HG03432 (cell line): ENCODE measurements around the gene ZNF236.

Source experiments
- ATAC-seq: cut with Tn5 transposase; IDR thresholded peaks from one replicate; pipeline ENCODE4 v1.9.1; 2021; ENCODE audit warnings: mild to moderate bottlenecking, moderate library complexity; ENCODE audit not compliant: unreplicated experiment

Gene ZNF236

GRCh38 chr18:76859474-76860339 is 37.4 kb downstream of the ZNF236 start:
- peak; percentile 62 for ATAC-seq

GRCh38 chr18:76860411-76860810 is 38.1 kb downstream of the ZNF236 start:
- ATAC-seq, result no peak

GRCh38 chr18:76866666-76867065 is 44.3 kb downstream of the ZNF236 start:
- ATAC-seq, result no peak

GRCh38 chr18:76873311-76873710 is 51.0 kb downstream of the ZNF236 start:
- ATAC-seq, result no peak

- ATAC-seq, result no peak
Observed at GRCh38 chr18:76873713-76874112, 51.4 kb downstream of the ZNF236 start.

- ATAC-seq, result no peak
Observed at GRCh38 chr18:76874642-76875389, 52.5 kb downstream of the ZNF236 start.

GRCh38 chr18:76875390-76876325 is 53.3 kb downstream of the ZNF236 start:
- no peak for ATAC-seq

GRCh38 chr18:76878426-76878825 is 56.1 kb downstream of the ZNF236 start:
- ATAC-seq, result no peak

- ATAC-seq, result no peak
Observed at GRCh38 chr18:76880026-76880425, 57.7 kb downstream of the ZNF236 start.

GRCh38 chr18:76881744-76882143 is 59.4 kb downstream of the ZNF236 start:
- ATAC-seq, result no peak

GRCh38 chr18:76882146-76882545 is 59.8 kb downstream of the ZNF236 start:
- no peak for ATAC-seq

GRCh38 chr18:76885001-76885400 is 62.6 kb downstream of the ZNF236 start:
- no peak for ATAC-seq

- ATAC-seq, result no peak
Observed at GRCh38 chr18:76886112-76886511, 63.8 kb downstream of the ZNF236 start.

- ATAC-seq, result no peak
Observed at GRCh38 chr18:76889091-76889699, 66.8 kb downstream of the ZNF236 start.

GRCh38 chr18:76892832-76893231 is 70.5 kb downstream of the ZNF236 start:
- ATAC-seq, result no peak

- no peak for ATAC-seq
Observed at GRCh38 chr18:76894566-76895346, 72.4 kb downstream of the ZNF236 start.

- ATAC-seq, result no peak
Observed at GRCh38 chr18:76895498-76895897, 73.1 kb downstream of the ZNF236 start.

- ATAC-seq, result no peak
Observed at GRCh38 chr18:76896677-76897076, 74.3 kb downstream of the ZNF236 start.

GRCh38 chr18:76897257-76897656 is 74.9 kb downstream of the ZNF236 start:
- no peak for ATAC-seq

GRCh38 chr18:76903386-76903785 is 81.0 kb downstream of the ZNF236 start:
- ATAC-seq, result no peak
